PC-3 (cell line): ENCODE results near the gene RBM33. TPM values are rescaled to one million over a fixed set of nuclear protein-coding genes. Genes with fewer than 3 reads are reported as not detected.
A peak's percentile ranks its signal among the peaks of the same experiment; 100 is the strongest.

Experiments used
- ATAC-seq: fragments of 200-7000 bp; cut with Tn5 transposase; 2 replicates; pipeline ENCODE4 v1.9.1; 2020; ENCODE audit warnings: mild to moderate bottlenecking, moderate library complexity
- BruUV-seq: library from RNA; stranded (reverse); fragments of 400-500 nt; replicated peaks from 2 replicates; lab custom pipeline; 2021; lab: Mats Ljungman, UMichigan
- CTCF ChIA-PET: fragments of 300-600 bp; sonication (Branson Sonifier 250); formaldehyde crosslinking; loops from one replicate; lab custom pipeline; 2022; ENCODE audit warnings: antibody characterized with exemption; lab: Charles Lee
- POLR2A ChIA-PET: fragments of 300-600 bp; sonication (Branson Sonifier 250); formaldehyde crosslinking; loops from one replicate; lab custom pipeline; 2022; ENCODE audit warnings: antibody characterized with exemption; ENCODE audit not compliant: unreplicated experiment; lab: Charles Lee
- DNase-seq: peaks from one replicate; pipeline ENCODE4 v3.0.0-alpha.2; 2015
- H2AFZ ChIP-seq: fragments of 300-600 bp; sonication (generic); 2 replicates; pipeline ENCODE4 v1.6.0; 2016; ENCODE audit warnings: antibody characterized with exemption, low read length
- H3F3A ChIP-seq: fragments of 300-600 bp; sonication (generic); one replicate; pipeline ENCODE4 v1.6.0; 2017; ENCODE audit warnings: antibody characterized with exemption, low read length, control low read depth, mild to moderate bottlenecking; ENCODE audit not compliant: unreplicated experiment
- H3K27ac ChIP-seq: fragments of 300-600 bp; sonication (generic); 2 replicates; pipeline ENCODE4 v1.5.1; 2016; ENCODE audit warnings: mild to moderate bottlenecking, low read length
- H3K27me3 ChIP-seq: fragments of 300-600 bp; sonication (generic); 2 replicates; pipeline ENCODE4 v1.6.1; 2016; ENCODE audit warnings: low read length, mixed read lengths
- H3K36me3 ChIP-seq: fragments of 300-600 bp; sonication (generic); 2 replicates; pipeline ENCODE4 v1.6.1; 2016; ENCODE audit warnings: low read depth, mixed run types, low read length, mixed read lengths
- H3K4me1 ChIP-seq: fragments of 300-600 bp; sonication (generic); 2 replicates; pipeline ENCODE4 v1.5.1; 2016; ENCODE audit warnings: low read length; ENCODE audit not compliant: insufficient read depth
- H3K4me2 ChIP-seq: fragments of 300-600 bp; sonication (generic); 2 replicates; pipeline ENCODE4 v1.6.0; 2016; ENCODE audit warnings: low read length
- H3K4me3 ChIP-seq: fragments of 300-600 bp; sonication (generic); 2 replicates; pipeline ENCODE4 v1.5.1; 2016; ENCODE audit warnings: mild to moderate bottlenecking, low read length, mixed read lengths
- H3K79me2 ChIP-seq: fragments of 300-600 bp; sonication (generic); 2 replicates; pipeline ENCODE4 v1.6.1; 2017; ENCODE audit warnings: low read length, mixed read lengths
- H3K9ac ChIP-seq: fragments of 300-600 bp; sonication (generic); 2 replicates; pipeline ENCODE4 v1.6.0; 2016; ENCODE audit warnings: mild to moderate bottlenecking, low read length
- H3K9me2 ChIP-seq: fragments of 300-600 bp; sonication (generic); replicated peaks from 2 replicates; pipeline ENCODE4 v1.6.1; 2016; ENCODE audit warnings: mixed run types, low read length, mixed read lengths
- H3K9me3 ChIP-seq: fragments of 300-600 bp; sonication (generic); 2 replicates; pipeline ENCODE4 v1.6.1; 2016; ENCODE audit warnings: low read length, mixed read lengths
- H4K20me1 ChIP-seq: fragments of 300-600 bp; sonication (generic); 2 replicates; pipeline ENCODE4 v1.6.1; 2016; ENCODE audit warnings: low read length, mixed read lengths
- CTCF ChIP-seq: fragments of 300-600 bp; sonication (generic); conservative IDR thresholded peaks from 2 replicates; pipeline ENCODE4 v1.5.1; 2017; ENCODE audit warnings: antibody characterized with exemption, low read depth, mild to moderate bottlenecking, low read length
- EZH2 ChIP-seq: fragments of 300-600 bp; sonication (generic); IDR thresholded peaks from one replicate; pipeline ENCODE4 v1.6.1; 2017; ENCODE audit warnings: antibody characterized with exemption, mild to moderate bottlenecking, low read length; ENCODE audit not compliant: unreplicated experiment
- EZH2phosphoT487 ChIP-seq: fragments of 300-600 bp; sonication (generic); IDR thresholded peaks from 2 replicates; pipeline ENCODE4 v1.6.1; 2018; ENCODE audit warnings: mild to moderate bottlenecking, antibody characterized with exemption, low read length, borderline replicate concordance
- intact Hi-C: fragments of 100-400 bp; cut with micrococcal nuclease; formaldehyde crosslinking; loops from 2 replicates; pipeline ENCODE4 v1.9.0; 2023
- total RNA-seq: library from RNA; depleted of rRNA; stranded (reverse); fragments of >200 nt; gene quantifications from 2 replicates; pipeline ENCODE4 v1.2.3, GENCODE V29; 2014

Gene RBM33
- total RNA-seq, 1 experiment from 2014 or later: 25.3 TPM

GRCh38 chr7:155750255-155751125, 106.0 kb downstream of the RBM33 start:
- peaks cover 41% of the 10 kb centered on the region for H4K20me1 ChIP-seq
- POLR2A ChIA-PET: interaction anchor here (0.7 kb wide), 1 partner anchor 485 kb away, joined by 6 read pairs; no protein-coding TSS in a partner anchor
- H3K9ac ChIP-seq: no peak overlapping the region
- no peaks in the 10 kb centered on the region for H3K27me3 ChIP-seq
- peaks cover 77% of the 10 kb centered on the region for H3K79me2 ChIP-seq
- H3K4me3 ChIP-seq: no peak overlapping the region
- ATAC-seq (peak; percentile 89), DNase-seq (peak; percentile 59)
- H3K27ac ChIP-seq: peak overlapping the region; percentile 25
- intact Hi-C loops: no loop called here
- H3K9me2 ChIP-seq: no peaks in the 10 kb centered on the region
- peaks cover 12% of the 10 kb centered on the region; the same call in 1 of the 2 replicates for H3K36me3 ChIP-seq
- TF ChIP-seq EZH2phosphoT487 (no peak), CTCF (no peak), EZH2 (no peak)
- no peaks in the 10 kb centered on the region for H3F3A ChIP-seq
- CTCF ChIA-PET: no interaction called here
- H2AFZ ChIP-seq: no peak overlapping the region
- 0 out of 2 replicates have a peak overlapping the region, but pooled peaks have one; percentile 33 for H3K4me2 ChIP-seq
- peaks cover 15% of the 10 kb centered on the region for H3K4me1 ChIP-seq
- BruUV-seq: no TSS peak
- H3K9me3 ChIP-seq: no peaks in the 10 kb centered on the region

GRCh38 chr7:155751409-155751808, 106.9 kb downstream of the RBM33 start:
- Histone ChIP-seq H3F3A (no peaks in the 10 kb centered on the region), H3K9me3 (no peaks in the 10 kb centered on the region), H2AFZ (no peak overlapping the region), H3K27ac (no peak overlapping the region), H3K4me3 (no peak overlapping the region), H3K4me1 (peaks cover 15% of the 10 kb centered on the region), H3K27me3 (no peaks in the 10 kb centered on the region), H3K9ac (no peak overlapping the region), H3K4me2 (no peak overlapping the region), H3K36me3 (peaks cover 5% of the 10 kb centered on the region; the same call in 1 of the 2 replicates), H4K20me1 (peaks cover 41% of the 10 kb centered on the region), H3K9me2 (no peaks in the 10 kb centered on the region), H3K79me2 (peaks cover 86% of the 10 kb centered on the region)
- DNase-seq (no peak), ATAC-seq (no peak)
- ChIA-PET CTCF (no interaction called here), POLR2A (no interaction called here)
- TF ChIP-seq CTCF (no peak), EZH2 (no peak), EZH2phosphoT487 (no peak)
- intact Hi-C loops: no loop called here
- BruUV-seq: no TSS peak
